ENCODE data around the gene HTR3A.
"Not testable (repeated sequence)": the region's sequence is repeated elsewhere in the genome, so short reads cannot be mapped to it uniquely, and the experiment has no call there.

The HTR3A gene

GRCh38 chr11:113974741-113975470 is at the start of gene HTR3A:
Gene HTR3A, plus strand, starts transcription at chr11:113975108. Its CDS starts 218 bp downstream, at chr11:113975326.
- H3K27ac ChIP-seq: no peak within 1 kb of the TSS
- TF ChIP-seq CTCF (IDR thresholded peaks at IDR 0.05) (peak; percentile 46), ZFX (IDR thresholded peaks at IDR 0.05; ENCODE audit: borderline replicate concordance) (no peak)

- TF ChIP-seq ZFX (IDR thresholded peaks at IDR 0.05; ENCODE audit: borderline replicate concordance): no peak
- no peak for TF ChIP-seq CTCF (IDR thresholded peaks at IDR 0.05)
- no peak overlapping the region for H3K27ac ChIP-seq
Measured at GRCh38 chr11:113926273-113927197, 48.4 kb upstream of the HTR3A start.

- H3K27ac ChIP-seq: no peak overlapping the region
- TF ChIP-seq ZFX (IDR thresholded peaks at IDR 0.05; ENCODE audit: borderline replicate concordance): no peak
Measured at GRCh38 chr11:113928311-113928710, 46.6 kb upstream of the HTR3A start.

- no peak overlapping the region for H3K27ac ChIP-seq
- TF ChIP-seq CTCF (IDR thresholded peaks at IDR 0.05): no peak
- TF ChIP-seq ZFX (IDR thresholded peaks at IDR 0.05; ENCODE audit: borderline replicate concordance): no peak
Measured at GRCh38 chr11:113932788-113933187, 42.1 kb upstream of the HTR3A start.

GRCh38 chr11:113934193-113934592 is 40.7 kb upstream of the HTR3A start:
- H3K27ac ChIP-seq: not testable (repeated sequence)

GRCh38 chr11:113934761-113935160 is 40.1 kb upstream of the HTR3A start:
- TF ChIP-seq CTCF (IDR thresholded peaks at IDR 0.05) (no peak), ZFX (IDR thresholded peaks at IDR 0.05; ENCODE audit: borderline replicate concordance) (no peak)
- no peak overlapping the region for H3K27ac ChIP-seq

GRCh38 chr11:113935858-113936257 is 39.0 kb upstream of the HTR3A start:
- H3K27ac ChIP-seq: no peak overlapping the region
- TF ChIP-seq ZFX (IDR thresholded peaks at IDR 0.05; ENCODE audit: borderline replicate concordance) (no peak), CTCF (IDR thresholded peaks at IDR 0.05) (no peak)

GRCh38 chr11:113937918-113938317 is 37.0 kb upstream of the HTR3A start:
- TF ChIP-seq ZFX (IDR thresholded peaks at IDR 0.05; ENCODE audit: borderline replicate concordance) (no peak), CTCF (IDR thresholded peaks at IDR 0.05) (no peak)
- H3K27ac ChIP-seq: no peak overlapping the region
